Fibroblast of lung (primary cell): ENCODE results near the gene FCER1G. TPM values are rescaled to one million over a fixed set of nuclear protein-coding genes. Genes with fewer than 3 reads are reported as not detected.

Experiments
- DNase-seq, 2 donors: peaks; one replicate each; pipeline versions ENCODE4 v3.0.0 to v3.0.0-alpha.2; 2010; ENCODE audit warnings: low read depth in 2 of 2
- H2AFZ ChIP-seq: 2 replicates; pipeline ENCODE4 v1.5.1; 2012; ENCODE audit warnings: low read length, control low read depth, inconsistent platforms
- H3K27ac ChIP-seq: 2 replicates; pipeline ENCODE4 v1.5.1; 2011; ENCODE audit warnings: low read length, control low read depth; ENCODE audit not compliant: insufficient read depth
- H3K27me3 ChIP-seq: 2 replicates; pipeline ENCODE4 v1.5.1; 2011; ENCODE audit warnings: mild to moderate bottlenecking, low read length; ENCODE audit not compliant: control insufficient read depth, insufficient read depth
- H3K36me3 ChIP-seq: 2 replicates; pipeline ENCODE4 v1.5.1; 2011; ENCODE audit warnings: low read length; ENCODE audit not compliant: control insufficient read depth, insufficient read depth
- H3K4me1 ChIP-seq: 2 replicates; pipeline ENCODE4 v1.5.1; 2011; ENCODE audit warnings: low read length; ENCODE audit not compliant: control insufficient read depth, insufficient read depth; ENCODE audit errors: extremely low read depth
- H3K4me2 ChIP-seq: 2 replicates; pipeline ENCODE4 v1.5.1; 2011; ENCODE audit warnings: low read length, control low read depth; ENCODE audit not compliant: insufficient read depth; ENCODE audit errors: extremely low read depth
- H3K4me3 ChIP-seq, 4 experiments: fragments of 200-600 bp in 1 of 4; sonication (generic) in 1 of 4; replicated peaks in 1 of 4; 2 replicates each; pipeline ENCODE4 v1.5.1; 2011 to 2016; ENCODE audit warnings: low read length in 4 of 4, low read depth in 3 of 4, mild to moderate bottlenecking in 3 of 4, control low read depth in 2 of 4, inconsistent platforms in 1 of 4, mixed read lengths in 1 of 4; ENCODE audit not compliant: insufficient read depth in 1 of 4; ENCODE audit errors: control extremely low read depth in 1 of 4
- H3K79me2 ChIP-seq: 2 replicates; pipeline ENCODE4 v1.5.1; 2012; ENCODE audit warnings: mild to moderate bottlenecking, low read length, inconsistent platforms; ENCODE audit not compliant: control insufficient read depth, insufficient read depth
- H3K9ac ChIP-seq: 2 replicates; pipeline ENCODE4 v1.5.1; 2011; ENCODE audit warnings: mild to moderate bottlenecking, low read length, control low read depth; ENCODE audit not compliant: insufficient read depth
- H3K9me3 ChIP-seq: 2 replicates; pipeline ENCODE4 v1.5.1; 2012; ENCODE audit warnings: low read depth, low read length; ENCODE audit not compliant: control insufficient read depth, insufficient read depth
- H4K20me1 ChIP-seq: 2 replicates; pipeline ENCODE4 v1.5.1; 2011; ENCODE audit warnings: low read length; ENCODE audit not compliant: control insufficient read depth, insufficient read depth; ENCODE audit errors: extremely low read depth
- CTCF ChIP-seq, 2 donors: IDR thresholded peaks in 1 of 2; conservative IDR thresholded peaks in 1 of 2; 1 replicate in 1 of 2; 2 replicates in 1 of 2; pipeline ENCODE4 v1.5.1; 2011 to 2012; ENCODE audit warnings: low read length in 2 of 2, control low read depth in 1 of 2, inconsistent platforms in 1 of 2, low read depth in 1 of 2, mild to moderate bottlenecking in 1 of 2
- EZH2 ChIP-seq: IDR thresholded peaks from 2 replicates; pipeline ENCODE4 v1.5.1; 2012; ENCODE audit warnings: low read length, control low read depth, mild to moderate bottlenecking; ENCODE audit errors: missing control alignments
- polyA plus RNA-seq, 2 donors: library from polyadenylated mRNA; depleted of rRNA in 1 of 2; stranded (reverse) in 1 of 2; unstranded in 1 of 2; fragments of >200 nt; gene quantifications; 2 replicates each; pipeline ENCODE4 v1.2.1, GENCODE V29; 2011 to 2012; ENCODE audit warnings: missing spikeins in 1 of 2
- total RNA-seq: library from RNA; depleted of rRNA; stranded (reverse); fragments of >200 nt; gene quantifications from 2 replicates; pipeline ENCODE4 v1.2.1, GENCODE V29; 2014

FCER1G gene
- total and polyA plus RNA-seq, 2 donors (not counting 1 experiment from before 2014, with no cell fraction given): 0.85 TPM; not detected in 1

- Histone ChIP-seq H3K79me2 (peaks cover 5% of the 10 kb centered on the region), H2AFZ (no peak overlapping the region), H4K20me1 (no peaks in the 10 kb centered on the region), H3K4me2 (no peak overlapping the region), H3K4me1 (peaks cover 22% of the 10 kb centered on the region), H3K36me3 (peaks cover 9% of the 10 kb centered on the region), H3K9ac (no peak overlapping the region), H3K4me3 (no peak overlapping the region), H3K27me3 (no peaks in the 10 kb centered on the region), H3K27ac (peak overlapping the region; percentile 74), H3K9me3 (no peaks in the 10 kb centered on the region)
- no peak for DNase-seq
- TF ChIP-seq CTCF (conservative IDR thresholded peaks at IDR 0.05 in 1 of 2, IDR thresholded peaks at IDR 0.05 in 1 of 2; ENCODE audit: low read depth in 1 of 2, low read length in 2 of 2) (no peak), EZH2 (no peak)
Measured at GRCh38 chr1:161171696-161172095, 43.4 kb upstream of the FCER1G start.

GRCh38 chr1:161172349-161172748 lies 42.7 kb upstream of the FCER1G start:
- Histone ChIP-seq H3K9ac (peak overlapping the region; percentile 26), H3K4me2 (no peak overlapping the region), H3K27ac (peak overlapping the region; percentile 74), H3K79me2 (peaks cover 6% of the 10 kb centered on the region), H3K4me3 (no peak overlapping the region), H3K27me3 (no peaks in the 10 kb centered on the region), H3K9me3 (no peaks in the 10 kb centered on the region), H2AFZ (no peak overlapping the region), H3K4me1 (peaks cover 16% of the 10 kb centered on the region), H4K20me1 (no peaks in the 10 kb centered on the region), H3K36me3 (peaks cover 9% of the 10 kb centered on the region)
- no peak for DNase-seq
- TF ChIP-seq CTCF (conservative IDR thresholded peaks at IDR 0.05 in 1 of 2, IDR thresholded peaks at IDR 0.05 in 1 of 2; ENCODE audit: low read depth in 1 of 2, low read length in 2 of 2): no peak

- Histone ChIP-seq H2AFZ (no peak overlapping the region), H3K27ac (peak overlapping the region; percentile 80), H3K4me2 (no peak overlapping the region), H3K4me3 (no peak overlapping the region), H3K27me3 (no peaks in the 10 kb centered on the region), H3K9ac (no peak overlapping the region), H3K4me1 (peaks cover 16% of the 10 kb centered on the region), H3K79me2 (peaks cover 6% of the 10 kb centered on the region), H4K20me1 (no peaks in the 10 kb centered on the region), H3K9me3 (no peaks in the 10 kb centered on the region), H3K36me3 (peaks cover 9% of the 10 kb centered on the region)
- TF ChIP-seq EZH2: no peak
- TF ChIP-seq CTCF (conservative IDR thresholded peaks at IDR 0.05 in 1 of 2, IDR thresholded peaks at IDR 0.05 in 1 of 2; ENCODE audit: low read depth in 1 of 2, low read length in 2 of 2): no peak
- DNase-seq: peak; percentile 76 to 93
Measured at GRCh38 chr1:161172776-161173376, 42.2 kb upstream of the FCER1G start.
